ENCODE measurements around the gene CNBP. TPM values are rescaled to one million over a fixed set of nuclear protein-coding genes. Genes with fewer than 3 reads are reported as not detected.
A peak's percentile ranks its signal among the peaks of the same experiment; 100 is the strongest.

Gene CNBP
- total and polyA plus RNA-seq, 2 of the 13 experiments (the other 11 are each of a cell fraction or from before 2014, with no cell fraction given) = 282 to 354 TPM

- TF ChIP-seq NR2F6 (IDR thresholded peaks at IDR 0.05) (peak; percentile 70), NR2F6 (CRISPR knock-in tag; IDR thresholded peaks at IDR 0.05) (peak; percentile 87), GZF1 (CRISPR knock-in tag; IDR thresholded peaks at IDR 0.05) (no peak), CREM (IDR thresholded peaks at IDR 0.05) (peak; percentile 82; the same call in 1 of the 2 replicates), CREM (CRISPR knock-in tag; IDR thresholded peaks at IDR 0.05) (no peak), SRSF1 (optimal IDR thresholded peaks at IDR 0.05; ENCODE audit: low read depth, low read length) (no peak), ZNF253 (CRISPR knock-in tag; IDR thresholded peaks at IDR 0.05; ENCODE audit: borderline replicate concordance) (no peak; the same call in 1 of the 2 replicates), HOXA3 (CRISPR knock-in tag; IDR thresholded peaks at IDR 0.05) (peak; percentile 91), TEF (CRISPR knock-in tag; IDR thresholded peaks at IDR 0.05) (peak; percentile 98), MATR3 (CRISPR knock-in tag; IDR thresholded peaks at IDR 0.05) (no peak), ZNF816 (CRISPR knock-in tag; IDR thresholded peaks at IDR 0.05; ENCODE audit: borderline replicate concordance) (peak; percentile 91; the same call in 1 of the 2 replicates), TARDBP (CRISPR knock-in tag; IDR thresholded peaks at IDR 0.05) (peak; percentile 92), ETV6 (CRISPR knock-in tag; conservative IDR thresholded peaks at IDR 0.05) (0 out of 2 replicates have a peak, but pooled peaks have one; percentile 57), ZKSCAN8 (CRISPR knock-in tag; IDR thresholded peaks at IDR 0.05; ENCODE audit: borderline replicate concordance) (peak; percentile 81; the same call in 1 of the 2 replicates), REXO4 (CRISPR knock-in tag; IDR thresholded peaks at IDR 0.05; ENCODE audit: borderline replicate concordance) (no peak), CBFB (CRISPR knock-in tag; IDR thresholded peaks at IDR 0.05) (peak; percentile 88), STAG1 (CRISPR knock-in tag; IDR thresholded peaks at IDR 0.05) (no peak), ZNF777 (CRISPR knock-in tag; IDR thresholded peaks at IDR 0.05) (0 out of 2 replicates have a peak, but pooled peaks have one; percentile 9), ZNF329 (CRISPR knock-in tag; IDR thresholded peaks at IDR 0.05; ENCODE audit: low read depth) (0 out of 2 replicates have a peak, but pooled peaks have one; percentile 7), NFKBIZ (CRISPR knock-in tag; IDR thresholded peaks at IDR 0.05) (peak; percentile 84; the same call in 1 of the 2 replicates), FOSL1 (CRISPR knock-in tag; IDR thresholded peaks at IDR 0.05; ENCODE audit: borderline replicate concordance) (no peak), TSC22D2 (CRISPR knock-in tag; IDR thresholded peaks at IDR 0.05; ENCODE audit: borderline replicate concordance) (no peak), ZNF598 (CRISPR knock-in tag; IDR thresholded peaks at IDR 0.05; ENCODE audit: borderline replicate concordance) (no peak), DR1 (CRISPR knock-in tag; IDR thresholded peaks at IDR 0.05) (no peak), SNRNP70 (IDR thresholded peaks at IDR 0.05; ENCODE audit: low read depth, low read length) (no peak), ZMYM2 (CRISPR knock-in tag; IDR thresholded peaks at IDR 0.05) (no peak), ZNF564 (CRISPR knock-in tag; IDR thresholded peaks at IDR 0.05) (peak; percentile 44; the same call in 1 of the 2 replicates), SP4 (CRISPR knock-in tag; IDR thresholded peaks at IDR 0.05) (peak; percentile 59; the same call in 1 of the 2 replicates)
- TF ChIP-seq, protein P1, sequence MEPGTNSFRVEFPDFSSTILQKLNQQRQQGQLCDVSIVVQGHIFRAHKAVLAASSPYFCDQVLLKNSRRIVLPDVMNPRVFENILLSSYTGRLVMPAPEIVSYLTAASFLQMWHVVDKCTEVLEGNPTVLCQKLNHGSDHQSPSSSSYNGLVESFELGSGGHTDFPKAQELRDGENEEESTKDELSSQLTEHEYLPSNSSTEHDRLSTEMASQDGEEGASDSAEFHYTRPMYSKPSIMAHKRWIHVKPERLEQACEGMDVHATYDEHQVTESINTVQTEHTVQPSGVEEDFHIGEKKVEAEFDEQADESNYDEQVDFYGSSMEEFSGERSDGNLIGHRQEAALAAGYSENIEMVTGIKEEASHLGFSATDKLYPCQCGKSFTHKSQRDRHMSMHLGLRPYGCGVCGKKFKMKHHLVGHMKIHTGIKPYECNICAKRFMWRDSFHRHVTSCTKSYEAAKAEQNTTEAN (CRISPR knock-in tag; conservative IDR thresholded peaks at IDR 0.05) = peak; percentile 82; the same call in 1 of the 2 replicates
- TF ChIP-seq, protein P2, sequence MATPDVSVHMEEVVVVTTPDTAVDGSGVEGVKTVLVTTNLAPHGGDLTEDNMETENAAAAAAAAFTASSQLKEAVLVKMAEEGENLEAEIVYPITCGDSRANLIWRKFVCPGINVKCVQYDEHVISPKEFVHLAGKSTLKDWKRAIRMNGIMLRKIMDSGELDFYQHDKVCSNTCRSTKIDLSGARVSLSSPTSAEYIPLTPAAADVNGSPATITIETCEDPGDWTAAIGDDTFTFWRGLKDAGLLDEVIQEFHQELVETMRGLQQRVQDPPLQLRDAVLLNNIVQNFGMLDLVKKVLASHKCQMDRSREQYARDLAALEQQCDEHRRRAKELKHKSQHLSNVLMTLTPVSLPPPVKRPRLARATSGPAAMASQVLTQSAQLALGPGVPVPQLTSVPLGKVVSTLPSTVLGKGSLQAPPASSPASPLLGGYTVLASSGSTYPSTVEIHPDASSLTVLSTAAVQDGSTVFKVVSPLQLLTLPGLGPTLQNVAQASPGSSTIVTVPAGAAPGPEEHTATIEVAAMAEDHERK (CRISPR knock-in tag; IDR thresholded peaks at IDR 0.05; ENCODE audit: low read depth) = no peak
Measured at GRCh38 chr3:129119365-129120100, 64.2 kb downstream of the CNBP start (continued).

Measured in HepG2 (cell line).